Measurements from ENCODE around the gene FARSA. TPM values are rescaled to one million over a fixed set of nuclear protein-coding genes. Genes with fewer than 3 reads are reported as not detected.

Gene FARSA
- total and polyA plus RNA-seq, 2 of the 13 experiments (the other 11 are each of a cell fraction or from before 2014, with no cell fraction given) = 25.9 to 72.0 TPM

GRCh38 chr19:12939975-12940423 lies 6.5 kb upstream of the FARSA start (continued):
- TF ChIP-seq IKZF1 (IDR thresholded peaks at IDR 0.05) (no peak), SCMH1 (CRISPR knock-in tag; IDR thresholded peaks at IDR 0.05; ENCODE audit: borderline replicate concordance) (no peak), ISX (CRISPR knock-in tag; conservative IDR thresholded peaks at IDR 0.05) (no peak), ZNF605 (CRISPR knock-in tag; IDR thresholded peaks at IDR 0.05) (no peak), CSRNP1 (CRISPR knock-in tag; IDR thresholded peaks at IDR 0.05) (no peak), MTF2 (CRISPR knock-in tag; IDR thresholded peaks at IDR 0.05; ENCODE audit: borderline replicate concordance) (no peak)

- BruUV-seq (replicated peaks) = TSS peak; percentile 80
- intact Hi-C loops (cut with micrococcal nuclease; ENCODE audit: unreplicated experiment) = no loop called here
- H3K4me3 ChIP-seq (replicated peaks in 1 of 3; ENCODE audit: insufficient read depth in 1 of 3, low read depth in 2 of 3, low read length in 3 of 3) = peak overlapping the region; percentile 84 to 97 (median 88)
- peak overlapping the region; percentile 96 for H3K4me2 ChIP-seq (ENCODE audit: low read depth, low read length)
- CTCF ChIA-PET (ENCODE audit: low intra/inter-chr PET ratio, low total read pairs) = no interaction called here
- H3K27me3 ChIP-seq (ENCODE audit: control insufficient read depth in 1 of 2, insufficient read depth in 2 of 2, low read length in 2 of 2) = peaks cover 0 to 5% of the 10 kb centered on the region in 2 experiments; a peak in 1 of 5 replicates
- POLR2A ChIA-PET = interaction anchor here (1.8 kb wide), 1 partner anchor 116 kb away, joined by 5 read pairs; no protein-coding TSS in a partner anchor
- peaks cover 48% of the 10 kb centered on the region for H3K4me1 ChIP-seq (ENCODE audit: insufficient read depth, low read length)
- DNase-seq (ENCODE audit: low spot score) = no peak
- ATAC-seq = peak; percentile 37
- 0% methylated on average over 18 of the region's 54 CpGs for WGBS (ENCODE audit: low lambda C conversion rate)
- in situ Hi-C loops (cut with HindIII; ENCODE audit: extremely low pct_ligation_motif_present, low pct_unique_long_range_greater_than_20kb) = no loop called here
- H3K27ac ChIP-seq (ENCODE audit: extremely low read length, insufficient read depth, low read length) = peak overlapping the region; percentile 79
- peaks cover 13% of the 10 kb centered on the region for H4K20me1 ChIP-seq (ENCODE audit: insufficient read depth, low read length)
- FAIRE-seq = no peak
- H2AFZ ChIP-seq (ENCODE audit: low read length) = no peak overlapping the region
- H3K9ac ChIP-seq (ENCODE audit: insufficient read depth, low read depth, low read length) = peak overlapping the region; percentile 99
- H3K9me3 ChIP-seq (ENCODE audit: low read length) = no peaks in the 10 kb centered on the region
- H3K36me3 ChIP-seq (replicated peaks in 1 of 2; ENCODE audit: control insufficient read depth in 1 of 2, insufficient read depth in 2 of 2, low read length in 2 of 2) = peaks cover 13 to 38% of the 10 kb centered on the region in 2 experiments
- peaks cover 31% of the 10 kb centered on the region for H3K79me2 ChIP-seq (ENCODE audit: insufficient read depth, low read length)
- TF ChIP-seq AFF4 (CRISPR knock-in tag; IDR thresholded peaks at IDR 0.05) = peak; percentile 9; the same call in 1 of the 2 replicates
- no peak for TF ChIP-seq ZKSCAN8 (CRISPR knock-in tag; IDR thresholded peaks at IDR 0.05; ENCODE audit: borderline replicate concordance)
- TF ChIP-seq ZNF780A (CRISPR knock-in tag; IDR thresholded peaks at IDR 0.05) = no peak
- TF ChIP-seq PBX3 (CRISPR knock-in tag; IDR thresholded peaks at IDR 0.05; ENCODE audit: borderline replicate concordance) = no peak
- TF ChIP-seq NPAS2 (CRISPR knock-in tag; IDR thresholded peaks at IDR 0.05; ENCODE audit: borderline replicate concordance) = no peak
- TF ChIP-seq ZNF597 (CRISPR knock-in tag; IDR thresholded peaks at IDR 0.05) = no peak
- TF ChIP-seq NFIC (IDR thresholded peaks at IDR 0.05; ENCODE audit: low read length) = no peak
These were observed 5.5 kb upstream of the FARSA start for GRCh38 chr19:12938779-12939601.

Measured in HepG2 (cell line).